CD4-positive, alpha-beta T cell treated with Interferon gamma for 1 hour (primary cell): Measurements from ENCODE around the gene IL1R1.

Source experiments
- DNase-seq: peaks from one replicate; pipeline ENCODE4 v3.0.0-alpha.2; 2020

Gene IL1R1

DNA sequence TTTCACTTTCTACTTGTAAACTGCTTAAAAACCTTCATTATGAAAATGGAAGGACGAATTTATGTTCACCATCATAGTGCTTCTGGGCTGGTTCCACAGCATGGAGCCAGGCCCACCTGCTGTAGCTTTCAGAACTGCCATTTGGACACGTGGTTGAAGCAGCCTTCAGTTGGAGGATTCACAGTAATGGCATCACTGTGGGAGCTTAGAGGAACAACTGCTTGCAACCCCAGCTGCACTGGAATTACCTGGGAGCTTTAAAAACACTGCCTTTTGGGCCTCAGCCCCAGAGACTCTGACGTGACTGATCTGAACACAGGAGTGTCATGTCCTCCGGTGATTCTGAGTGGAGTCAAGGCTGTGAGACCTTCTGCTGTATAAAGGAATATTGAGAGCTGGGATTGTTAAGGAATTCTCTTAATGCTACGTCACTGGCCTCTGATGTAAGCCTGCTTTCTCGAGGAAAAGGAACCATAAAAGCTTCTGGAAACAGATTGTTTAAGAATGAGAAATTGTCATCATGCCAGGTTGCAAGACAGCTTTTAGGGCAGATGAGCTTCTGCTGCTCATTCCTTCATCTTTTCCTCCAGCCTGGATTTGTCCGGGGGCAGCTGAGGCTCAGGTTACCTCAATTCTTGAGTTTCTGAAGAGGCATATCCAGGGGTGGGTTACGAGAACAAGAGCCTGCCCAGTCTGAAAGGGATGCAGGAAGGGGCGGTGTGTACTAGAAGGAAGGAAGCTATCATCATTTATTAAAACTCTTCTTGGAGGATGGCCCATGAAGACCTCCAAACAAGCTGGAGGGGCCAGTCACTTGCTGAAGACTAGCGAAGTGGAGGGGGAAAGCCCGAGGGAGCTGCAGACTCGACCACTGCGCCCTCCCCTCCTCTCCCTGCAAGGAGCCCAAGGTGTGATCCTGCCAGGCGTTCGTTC, 1.3 kb upstream of the IL1R1 start:
- DNase-seq, result no peak

DNA sequence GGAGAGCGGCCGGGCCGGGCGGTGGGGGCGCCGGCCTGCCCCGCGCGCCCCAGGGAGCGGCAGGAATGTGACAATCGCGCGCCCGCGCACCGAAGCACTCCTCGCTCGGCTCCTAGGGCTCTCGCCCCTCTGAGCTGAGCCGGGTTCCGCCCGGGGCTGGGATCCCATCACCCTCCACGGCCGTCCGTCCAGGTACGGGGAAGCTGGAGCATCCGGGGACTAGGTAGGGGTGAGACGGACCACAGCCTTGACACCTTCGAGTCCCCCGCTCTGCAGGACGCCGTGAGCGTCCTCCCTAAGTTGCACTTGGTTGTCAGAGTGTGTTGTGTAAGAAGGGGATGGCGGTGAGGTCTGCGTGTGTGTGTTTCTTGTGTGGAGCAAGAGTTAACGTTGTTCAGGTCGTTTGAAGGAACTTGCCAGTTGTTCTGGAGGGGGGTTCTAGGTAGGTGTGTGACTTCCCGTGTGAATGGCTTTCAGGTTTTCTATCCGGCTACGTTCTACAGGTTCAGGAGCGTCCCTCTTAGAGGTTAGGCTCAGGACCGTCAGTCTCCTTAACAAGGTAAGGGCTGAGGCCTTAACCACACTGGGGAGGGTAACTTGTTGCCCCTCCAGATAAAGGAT, 393 bp downstream of the IL1R1 start:
- DNase-seq, result no peak

DNA sequence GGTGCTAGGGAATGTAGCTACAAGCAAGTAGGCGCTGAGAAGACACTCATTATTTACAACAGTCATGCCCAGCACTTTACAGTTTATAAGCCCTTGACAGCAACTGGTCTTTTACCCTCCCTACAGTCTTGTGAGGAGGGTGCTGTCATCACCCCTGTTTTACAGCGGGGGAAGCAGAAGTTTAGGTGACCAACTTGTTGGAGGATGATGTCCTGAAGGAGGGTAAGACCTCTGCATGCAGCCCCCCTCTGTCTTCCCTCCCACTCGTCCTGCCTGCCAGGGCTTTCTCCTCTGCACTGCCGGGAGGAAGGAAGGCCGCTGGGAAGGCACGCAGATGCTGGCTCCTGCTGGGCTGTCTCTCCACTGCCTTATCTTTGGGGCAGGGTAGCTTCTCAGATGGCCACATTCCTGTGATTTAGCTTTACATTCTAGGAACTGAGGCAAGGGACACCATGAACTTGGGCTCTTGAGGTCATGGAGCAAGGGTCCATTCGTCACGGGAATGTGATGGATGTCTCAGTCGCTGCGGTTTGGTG, 972 bp downstream of the IL1R1 start:
- no peak for DNase-seq

DNA sequence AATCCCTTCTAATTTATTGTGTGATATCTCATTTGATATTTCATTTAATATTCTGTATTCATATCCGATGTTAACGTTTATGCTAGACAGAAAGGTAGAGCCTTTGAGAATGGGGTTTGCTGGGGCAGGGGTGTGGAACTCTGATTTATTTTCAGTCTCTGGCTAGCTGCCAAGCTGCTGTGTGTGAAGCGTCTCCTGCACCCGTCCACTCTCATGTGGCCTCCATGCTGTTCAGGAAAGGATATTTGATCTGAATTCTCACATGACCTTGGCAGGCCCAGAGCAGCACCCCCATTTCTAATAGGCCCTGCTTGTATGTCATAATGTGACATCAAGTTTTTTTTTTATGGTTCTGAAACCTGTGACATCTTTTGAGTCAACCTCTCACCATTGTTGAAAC, 1.6 kb downstream of the IL1R1 start:
- DNase-seq, result no peak

DNA sequence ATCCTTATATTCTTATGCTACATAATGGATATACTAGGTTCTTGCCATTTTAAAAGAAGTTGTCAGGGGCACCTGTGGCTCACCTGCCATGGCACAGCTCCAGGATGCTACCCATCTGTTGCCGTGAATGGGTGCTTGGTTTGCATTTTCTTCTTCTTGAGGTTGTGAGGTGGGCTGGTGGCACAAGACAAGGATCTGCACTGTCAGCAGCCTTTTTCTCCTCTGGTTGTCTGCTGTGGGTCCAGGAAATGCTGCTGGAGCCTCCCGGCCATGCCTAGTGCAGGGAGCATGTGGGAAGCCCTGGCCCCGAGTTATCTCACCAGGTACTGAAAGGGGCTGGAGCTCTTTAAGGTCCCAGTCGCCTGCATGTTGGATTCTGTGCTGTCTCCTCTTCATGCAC, 2.6 kb downstream of the IL1R1 start:
- DNase-seq, result no peak

DNA sequence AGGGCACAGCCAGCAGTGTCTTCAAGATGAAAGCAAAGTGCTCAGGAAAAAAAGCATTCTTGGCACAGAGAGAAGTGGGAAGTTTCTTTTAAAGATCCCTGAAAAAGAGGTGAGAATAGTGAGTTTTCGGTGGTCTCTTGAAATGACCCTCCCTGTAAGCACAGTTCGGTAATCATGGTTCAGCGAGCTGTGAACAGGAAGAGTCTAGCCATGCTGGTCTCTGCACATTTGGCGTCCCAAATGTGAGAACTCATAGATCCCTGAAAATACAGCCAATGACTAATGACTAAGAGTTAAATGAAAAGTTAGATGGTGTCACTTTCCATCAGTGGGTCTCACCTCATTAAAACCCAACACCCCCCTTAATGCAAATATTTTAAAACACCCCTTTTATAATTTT, 3.4 kb downstream of the IL1R1 start:
- no peak for DNase-seq

DNA sequence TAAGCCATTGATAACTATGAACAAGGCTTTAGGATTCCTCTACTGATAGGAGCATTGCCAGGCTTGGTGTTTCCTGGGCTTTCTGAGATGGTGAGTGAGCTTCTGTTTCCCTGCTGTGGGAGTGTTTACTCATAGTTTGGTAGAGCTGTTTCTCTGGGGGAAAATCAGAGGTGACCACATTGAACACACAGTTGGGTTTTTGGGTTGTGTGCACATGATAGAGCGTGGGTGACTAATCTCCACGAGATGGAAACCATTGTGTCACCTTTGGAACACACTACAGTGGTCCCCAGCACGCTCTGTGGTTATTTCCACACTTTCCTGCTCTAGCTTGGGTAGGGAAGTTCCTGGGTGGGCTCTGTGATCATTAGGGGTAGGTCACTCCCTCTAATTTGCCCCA, 5.4 kb downstream of the IL1R1 start:
- DNase-seq, result no peak

DNA sequence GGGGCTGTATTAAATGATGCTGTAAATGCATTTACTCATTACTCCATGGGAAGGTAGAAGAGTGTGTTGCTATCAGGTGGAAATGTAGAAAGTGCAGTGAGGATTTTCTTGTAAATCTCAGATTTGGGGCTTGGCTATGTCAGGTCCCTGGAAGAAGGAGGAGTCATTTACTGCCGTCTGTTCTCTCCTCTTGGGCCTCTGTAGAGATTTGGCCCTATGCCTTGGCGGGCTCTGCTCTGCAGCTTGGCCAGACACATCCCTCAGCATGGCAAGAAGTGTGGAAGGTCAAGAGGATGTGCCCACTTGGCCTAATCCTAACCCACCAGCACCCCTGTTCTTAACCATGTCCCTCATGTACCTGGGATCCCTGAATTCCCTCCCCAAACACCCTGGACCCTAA, 6.7 kb downstream of the IL1R1 start:
- no peak for DNase-seq

DNA sequence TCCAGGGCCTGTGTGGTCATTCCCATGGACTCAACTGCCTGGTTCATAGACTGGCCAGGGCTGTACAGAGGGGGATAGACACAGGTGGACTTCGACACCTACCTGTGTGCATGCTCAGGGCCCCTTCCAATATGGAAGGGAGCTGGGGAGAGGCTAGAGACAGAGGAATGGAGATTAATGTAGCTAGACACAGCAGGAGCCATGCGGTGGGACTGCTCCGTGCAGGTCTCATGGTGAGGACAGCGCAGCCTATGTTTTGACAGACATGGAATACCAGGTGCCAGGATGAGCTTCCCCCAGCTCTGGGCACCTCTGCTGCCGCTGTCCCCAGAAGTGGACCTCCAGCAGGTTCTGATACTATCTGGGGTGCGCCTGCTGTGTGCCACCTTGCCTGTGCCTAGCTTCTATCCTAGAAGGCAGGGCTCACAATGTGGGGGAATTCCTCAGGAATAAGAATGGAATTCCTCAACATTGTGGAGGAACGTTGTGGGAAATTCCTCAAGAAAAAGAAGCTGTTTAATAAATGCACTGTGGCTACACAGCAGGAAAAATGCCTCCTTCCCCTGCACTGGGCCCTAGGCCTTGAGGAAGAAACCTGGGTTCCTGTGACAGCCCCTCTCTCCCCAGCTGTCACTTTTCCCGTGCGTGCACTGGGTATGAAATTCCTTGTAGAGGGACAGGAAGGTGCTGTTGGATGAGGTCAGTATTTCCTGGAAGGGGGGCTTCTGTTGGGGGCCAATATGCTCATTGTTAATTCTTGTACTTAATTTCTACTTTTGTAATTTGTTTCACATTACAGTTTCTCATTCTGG, 7.3 kb downstream of the IL1R1 start:
- DNase-seq, result no peak

DNA sequence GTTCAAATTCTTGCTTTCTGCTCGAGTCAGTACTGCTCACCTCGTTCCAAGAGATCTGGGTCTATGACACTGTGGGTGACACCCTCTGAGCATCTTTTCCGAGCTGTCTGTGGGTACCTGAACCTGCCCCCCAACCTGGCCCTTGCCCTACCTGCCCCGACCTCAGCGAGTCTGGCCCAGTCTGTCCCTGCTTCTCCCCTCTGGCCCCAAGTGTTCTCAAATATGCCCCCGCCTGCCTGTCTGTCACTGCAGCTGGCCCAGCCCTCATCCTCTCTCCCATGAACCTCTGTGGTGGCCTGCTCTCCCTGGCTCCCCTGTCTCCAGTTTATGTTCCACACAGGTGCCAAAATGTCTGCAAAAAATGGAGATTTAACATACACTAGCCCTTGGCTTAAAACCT, 11.8 kb downstream of the IL1R1 start:
- no peak for DNase-seq

DNA sequence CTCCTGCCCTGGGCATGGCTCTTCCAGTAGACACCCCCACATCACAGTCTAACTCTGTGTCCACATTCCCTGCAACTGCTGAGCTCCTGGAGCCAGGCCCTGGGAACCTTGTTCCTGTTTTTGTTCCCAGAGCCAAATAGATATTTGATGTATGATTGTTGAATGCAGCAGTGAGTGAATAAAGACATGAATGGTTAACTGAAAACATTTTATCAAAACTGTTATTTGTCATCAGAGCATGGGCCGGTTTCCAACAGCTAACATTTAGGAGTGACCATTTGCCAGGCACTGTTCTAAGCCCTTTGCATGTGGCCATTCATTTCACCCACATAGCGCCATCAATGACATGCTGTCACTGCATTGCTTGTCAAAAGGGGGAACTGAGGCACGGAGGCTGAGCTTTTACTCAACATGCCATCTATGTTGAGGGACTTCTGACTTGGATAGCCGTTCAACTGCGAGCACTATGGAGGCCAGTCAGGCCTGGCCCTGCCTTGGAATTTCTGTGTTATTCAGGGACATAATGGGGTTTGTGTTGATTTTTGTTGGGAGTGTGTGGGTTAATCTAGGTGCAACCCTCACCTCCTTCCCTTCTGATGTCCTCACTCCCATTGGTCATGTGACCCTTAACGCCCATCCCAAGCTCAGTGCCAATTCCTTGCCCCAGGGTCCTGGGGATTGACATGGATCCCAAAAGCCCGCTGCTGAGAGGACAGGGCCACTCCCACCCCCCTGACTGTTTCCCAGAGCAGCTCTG, 12.6 kb downstream of the IL1R1 start:
- no peak for DNase-seq

DNA sequence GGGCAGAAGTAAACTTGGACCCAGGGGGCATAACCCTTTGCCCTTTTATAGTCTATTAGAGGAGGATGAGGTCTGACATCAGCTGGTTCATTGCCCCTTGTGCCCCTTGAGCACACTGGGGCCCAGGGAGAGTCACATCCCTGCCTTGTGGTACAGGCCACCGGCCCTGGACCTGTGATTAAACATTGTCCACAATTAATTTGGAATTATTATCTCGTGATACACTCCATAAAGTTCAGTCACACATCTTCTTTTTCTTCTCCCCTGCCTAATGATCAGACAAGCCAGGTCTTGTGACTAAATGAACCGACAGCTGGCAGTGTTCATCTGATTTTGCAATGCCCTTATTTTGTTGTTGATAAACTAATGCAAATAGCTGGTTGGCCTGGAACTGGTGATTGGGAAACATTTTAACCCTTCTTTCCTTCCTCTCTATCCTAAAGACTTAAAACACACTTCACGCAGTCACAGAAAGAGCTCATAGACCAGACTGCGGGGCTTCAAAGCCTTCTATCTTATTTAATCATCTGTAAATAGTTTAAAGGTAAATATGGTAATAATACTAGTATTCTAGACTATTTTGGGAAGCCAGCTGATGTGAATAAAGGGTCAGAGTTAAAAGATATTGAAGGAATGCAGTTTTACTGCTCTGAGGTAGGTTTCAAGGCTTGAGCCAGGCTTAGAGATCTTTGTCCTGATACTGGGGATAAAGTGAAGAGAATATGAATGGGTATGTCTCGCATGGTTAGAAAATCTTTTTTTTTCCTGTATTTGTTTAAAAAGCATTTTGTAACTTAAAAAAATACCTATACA, 13.4 kb downstream of the IL1R1 start:
- no peak for DNase-seq

DNA sequence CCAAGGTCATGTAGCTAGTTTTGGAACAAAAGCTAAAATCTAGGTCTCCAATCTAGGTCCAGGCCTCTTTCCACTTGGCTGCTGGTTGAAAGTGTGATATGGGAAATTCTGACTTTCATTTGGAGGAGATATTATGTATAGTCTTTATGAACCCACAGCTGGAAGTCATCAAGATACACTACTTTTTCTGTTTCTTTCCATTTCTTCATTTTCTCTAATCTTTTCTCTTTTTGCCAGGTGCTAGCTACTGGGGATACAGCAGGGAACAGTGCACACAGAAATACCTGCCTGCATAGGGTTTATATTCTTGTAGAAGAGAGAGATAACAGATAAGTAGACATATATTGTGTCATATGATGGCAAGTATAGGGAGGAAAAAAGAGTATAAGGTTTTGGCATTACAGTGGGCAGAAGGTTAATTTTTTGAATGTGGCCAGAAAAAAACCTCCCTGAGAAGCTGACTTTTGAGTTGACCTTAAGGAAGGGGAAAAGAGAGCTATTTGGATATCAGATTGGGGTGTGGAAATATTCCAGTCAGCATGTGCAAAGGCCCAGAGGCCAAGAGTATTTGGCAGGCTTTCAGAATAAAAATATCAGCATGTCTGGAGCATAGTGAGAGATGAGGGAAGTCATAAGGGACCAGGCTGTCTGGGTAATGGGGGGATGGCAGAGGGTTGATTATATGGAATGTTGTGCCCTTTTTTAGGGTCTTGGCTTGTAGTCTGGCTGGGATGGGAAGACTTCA, 15.6 kb downstream of the IL1R1 start:
- no peak for DNase-seq

DNA sequence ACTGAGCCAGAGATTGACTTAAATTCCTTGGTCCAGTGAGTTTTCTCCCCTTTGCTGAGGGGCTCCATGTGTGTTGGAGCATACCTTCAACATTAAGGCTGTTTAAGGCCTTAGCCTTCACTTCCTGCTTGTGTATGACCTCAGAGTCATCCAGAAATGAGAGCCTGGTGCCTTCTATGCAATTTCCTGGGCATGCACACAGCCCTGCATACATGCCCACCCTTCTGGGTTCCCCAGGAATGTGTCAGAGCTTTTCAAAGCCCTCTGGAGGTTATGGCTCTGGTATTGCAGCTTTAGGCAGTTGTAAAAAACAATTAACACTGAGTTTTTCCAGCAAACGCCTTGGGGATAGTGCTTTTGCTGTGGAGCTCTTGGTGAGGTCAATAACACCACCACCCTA, 16.7 kb downstream of the IL1R1 start:
- no peak for DNase-seq

DNA sequence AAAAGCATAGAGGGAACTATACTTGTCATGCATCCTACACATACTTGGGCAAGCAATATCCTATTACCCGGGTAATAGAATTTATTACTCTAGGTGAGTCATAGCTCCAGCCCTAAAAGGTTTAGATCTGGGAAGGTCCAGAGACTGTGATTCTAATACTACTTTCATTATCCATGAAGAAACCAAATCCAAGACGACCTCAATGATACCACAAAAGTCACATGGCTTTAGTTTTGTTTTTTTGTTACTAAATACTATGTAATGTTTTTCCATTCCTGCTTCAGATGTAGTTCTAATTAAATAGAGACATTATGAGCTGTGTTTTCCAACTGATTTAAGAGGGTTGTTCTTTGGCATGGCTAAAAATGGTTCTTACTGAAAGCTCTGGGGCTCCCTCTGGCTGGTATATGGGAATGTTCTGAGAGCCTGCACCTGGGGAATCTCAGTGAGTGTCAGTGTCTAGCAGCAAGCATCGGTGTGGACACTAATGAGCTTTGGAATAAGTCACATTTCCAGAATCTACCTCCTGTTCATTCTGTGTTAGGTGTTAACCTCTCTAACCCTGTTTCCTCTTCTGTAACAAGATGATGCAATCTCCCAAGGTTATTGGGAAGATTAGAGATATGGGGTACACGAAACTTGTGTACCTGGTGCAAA, 23.8 kb downstream of the IL1R1 start:
- no peak for DNase-seq

DNA sequence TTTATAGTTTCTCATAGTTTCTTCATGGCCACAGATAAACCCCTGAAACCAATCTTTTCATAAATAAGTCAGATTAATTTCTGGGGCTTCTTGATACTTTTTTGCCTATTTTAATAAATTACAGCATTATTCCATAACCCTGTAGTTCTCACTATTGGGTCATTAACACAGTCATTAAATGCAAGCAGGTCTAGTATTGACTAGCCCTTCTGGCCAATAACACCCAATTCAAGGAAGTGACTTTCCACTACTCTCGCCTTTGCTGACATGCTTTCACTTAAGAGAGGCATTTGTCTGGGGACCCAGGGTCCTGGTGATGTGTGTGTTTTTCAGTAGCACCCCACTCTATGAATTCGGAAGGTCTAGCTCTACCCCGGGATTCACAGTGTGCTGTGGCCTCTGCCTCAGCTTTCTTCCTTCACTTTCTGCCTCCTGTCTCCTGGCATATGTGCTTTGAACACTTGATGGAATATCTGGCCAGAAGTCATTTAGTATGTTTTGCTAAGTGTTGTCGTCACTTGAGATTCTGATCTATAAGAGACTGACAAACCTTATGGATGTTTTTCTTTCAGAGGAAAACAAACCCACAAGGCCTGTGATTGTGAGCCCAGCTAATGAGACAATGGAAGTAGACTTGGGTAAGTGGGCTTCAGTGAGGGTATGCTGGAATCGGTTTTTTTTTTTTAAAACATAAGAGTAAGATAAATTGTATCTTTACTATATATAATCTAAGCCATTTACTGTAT, 25.7 kb downstream of the IL1R1 start:
- no peak for DNase-seq

DNA sequence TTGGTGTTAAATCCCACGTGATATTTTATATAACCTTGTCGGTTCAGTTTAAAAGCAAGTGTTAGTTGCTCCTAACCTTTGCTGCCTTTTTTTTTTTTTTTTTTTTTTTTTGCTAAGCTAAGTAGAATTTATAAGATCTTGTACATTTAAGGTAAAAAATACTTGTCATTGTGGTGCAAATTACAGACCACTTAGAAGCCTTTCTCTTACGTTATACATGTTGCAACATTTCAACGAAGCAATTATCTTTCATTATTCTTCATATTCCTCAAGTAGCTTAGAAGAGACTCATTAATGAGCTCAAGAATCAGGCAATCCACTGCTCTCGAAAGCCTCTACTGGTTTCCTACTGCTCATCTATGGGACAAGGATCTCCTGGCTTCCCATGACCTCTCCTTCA, 29.4 kb downstream of the IL1R1 start:
- DNase-seq, result no peak

DNA sequence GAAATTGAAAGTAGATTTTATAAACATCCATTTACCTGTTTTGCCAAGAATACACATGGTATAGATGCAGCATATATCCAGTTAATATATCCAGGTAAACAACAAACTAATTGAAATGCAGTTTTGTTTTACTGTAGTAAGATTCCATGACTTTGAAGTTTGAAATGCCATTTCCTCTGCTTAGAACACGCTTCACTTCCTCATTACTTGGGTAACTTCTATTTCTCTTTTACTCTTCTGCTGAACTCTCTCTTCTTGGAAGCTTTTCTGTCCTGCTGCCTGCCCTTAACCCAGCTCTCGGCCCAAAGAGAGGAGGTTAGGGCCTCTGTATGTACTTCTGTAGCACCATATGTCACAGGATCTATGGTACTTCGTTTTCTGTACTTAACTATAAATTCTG, 30.2 kb downstream of the IL1R1 start:
- no peak for DNase-seq

DNA sequence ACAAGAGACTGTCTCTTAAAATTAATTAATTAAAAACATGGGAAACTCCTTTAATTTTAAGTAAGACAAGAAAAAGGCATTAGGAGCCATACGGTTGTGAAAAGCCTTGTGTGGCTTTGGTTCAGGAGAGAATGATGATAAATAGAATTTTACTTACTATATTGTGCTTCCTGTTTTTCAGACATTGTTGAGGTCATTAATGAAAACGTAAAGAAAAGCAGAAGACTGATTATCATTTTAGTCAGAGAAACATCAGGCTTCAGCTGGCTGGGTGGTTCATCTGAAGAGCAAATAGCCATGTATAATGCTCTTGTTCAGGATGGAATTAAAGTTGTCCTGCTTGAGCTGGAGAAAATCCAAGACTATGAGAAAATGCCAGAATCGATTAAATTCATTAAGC, 33.6 kb downstream of the IL1R1 start:
- no peak for DNase-seq
